ENCODE data around the gene DSCAML1.
A peak's percentile ranks its signal among the peaks of the same experiment; 100 is the strongest.

Gene DSCAML1

DNA sequence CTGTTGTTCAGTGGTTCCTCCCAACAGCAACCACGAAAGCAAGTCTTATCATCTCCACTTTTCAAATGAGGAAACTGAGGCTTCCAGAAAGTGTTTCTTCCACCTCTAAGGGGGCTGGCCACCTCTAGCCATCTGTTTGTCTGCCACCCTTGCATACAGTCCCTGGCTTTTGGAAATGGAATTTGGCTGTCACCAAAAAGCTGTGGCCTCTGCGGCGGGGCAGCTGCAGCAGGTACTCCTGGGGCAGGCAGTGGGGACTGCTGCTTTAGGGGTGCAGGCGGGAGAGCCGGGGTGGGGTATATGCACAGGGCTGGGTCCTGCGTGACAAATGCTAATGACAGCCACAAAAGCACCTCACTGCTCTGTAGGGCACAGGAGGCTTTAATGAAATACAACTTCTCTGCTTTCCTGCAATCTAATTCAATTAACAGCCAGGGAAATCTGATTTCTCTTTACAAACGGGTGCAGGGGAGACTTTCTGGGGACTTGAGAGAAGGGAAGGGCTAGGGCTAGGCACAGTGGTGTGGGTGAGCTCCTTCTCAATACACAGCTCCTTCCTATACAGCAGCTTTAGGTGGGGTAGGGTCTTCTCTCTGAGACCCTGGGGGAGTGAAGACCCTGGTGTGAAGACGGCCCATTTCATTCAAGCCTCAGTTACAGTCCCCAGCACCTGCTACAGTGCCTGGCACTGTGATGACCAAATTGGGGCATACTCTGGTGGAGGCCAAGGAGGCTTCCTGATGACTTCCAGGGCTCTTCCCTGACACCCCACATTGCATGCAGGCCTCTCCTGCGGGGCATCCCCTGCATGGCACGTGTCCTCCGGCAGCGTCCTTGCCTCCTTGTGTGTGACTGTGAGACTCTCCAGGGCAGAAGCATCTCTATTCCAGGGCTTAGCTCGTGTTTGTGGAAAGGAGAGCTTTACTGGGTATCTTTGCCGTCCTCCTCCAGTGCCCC is 307.7 kb downstream of the DSCAML1 start:
- TF ChIP-seq, protein P1, sequence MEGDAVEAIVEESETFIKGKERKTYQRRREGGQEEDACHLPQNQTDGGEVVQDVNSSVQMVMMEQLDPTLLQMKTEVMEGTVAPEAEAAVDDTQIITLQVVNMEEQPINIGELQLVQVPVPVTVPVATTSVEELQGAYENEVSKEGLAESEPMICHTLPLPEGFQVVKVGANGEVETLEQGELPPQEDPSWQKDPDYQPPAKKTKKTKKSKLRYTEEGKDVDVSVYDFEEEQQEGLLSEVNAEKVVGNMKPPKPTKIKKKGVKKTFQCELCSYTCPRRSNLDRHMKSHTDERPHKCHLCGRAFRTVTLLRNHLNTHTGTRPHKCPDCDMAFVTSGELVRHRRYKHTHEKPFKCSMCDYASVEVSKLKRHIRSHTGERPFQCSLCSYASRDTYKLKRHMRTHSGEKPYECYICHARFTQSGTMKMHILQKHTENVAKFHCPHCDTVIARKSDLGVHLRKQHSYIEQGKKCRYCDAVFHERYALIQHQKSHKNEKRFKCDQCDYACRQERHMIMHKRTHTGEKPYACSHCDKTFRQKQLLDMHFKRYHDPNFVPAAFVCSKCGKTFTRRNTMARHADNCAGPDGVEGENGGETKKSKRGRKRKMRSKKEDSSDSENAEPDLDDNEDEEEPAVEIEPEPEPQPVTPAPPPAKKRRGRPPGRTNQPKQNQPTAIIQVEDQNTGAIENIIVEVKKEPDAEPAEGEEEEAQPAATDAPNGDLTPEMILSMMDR (IDR thresholded peaks at IDR 0.05; ENCODE audit: insufficient read depth, low read depth, low read length, missing control alignments): no peak
- no peak for DNase-seq (ENCODE audit: low read depth)
- no peak overlapping the region for H3K4me3 ChIP-seq (ENCODE audit: low read depth, low read length)

DNA sequence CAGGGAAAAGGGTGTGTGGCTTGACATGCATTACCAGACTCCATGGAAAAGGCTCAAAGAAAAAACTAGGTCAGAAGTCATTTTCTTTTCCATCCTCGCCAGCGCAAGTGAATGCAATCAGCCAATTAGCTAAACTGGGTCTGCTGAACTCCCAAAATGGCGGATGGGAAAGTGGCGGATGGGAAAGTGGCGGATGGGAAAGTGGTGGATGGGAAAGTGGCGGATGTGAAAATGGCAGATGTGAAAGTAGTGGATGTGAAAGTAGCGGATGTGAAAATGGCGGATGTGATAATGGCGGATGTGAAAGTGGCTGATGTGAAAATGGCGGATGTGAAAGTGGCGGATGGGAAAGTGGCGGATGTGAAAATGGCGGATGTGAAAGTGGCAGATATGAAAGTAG is 311.0 kb downstream of the DSCAML1 start:
- TF ChIP-seq, protein P1 (IDR thresholded peaks at IDR 0.05; ENCODE audit: insufficient read depth, low read depth, low read length, missing control alignments): no peak
- no peak overlapping the region for H3K4me3 ChIP-seq (ENCODE audit: low read depth, low read length)
- no peak for DNase-seq (ENCODE audit: low read depth)

DNA sequence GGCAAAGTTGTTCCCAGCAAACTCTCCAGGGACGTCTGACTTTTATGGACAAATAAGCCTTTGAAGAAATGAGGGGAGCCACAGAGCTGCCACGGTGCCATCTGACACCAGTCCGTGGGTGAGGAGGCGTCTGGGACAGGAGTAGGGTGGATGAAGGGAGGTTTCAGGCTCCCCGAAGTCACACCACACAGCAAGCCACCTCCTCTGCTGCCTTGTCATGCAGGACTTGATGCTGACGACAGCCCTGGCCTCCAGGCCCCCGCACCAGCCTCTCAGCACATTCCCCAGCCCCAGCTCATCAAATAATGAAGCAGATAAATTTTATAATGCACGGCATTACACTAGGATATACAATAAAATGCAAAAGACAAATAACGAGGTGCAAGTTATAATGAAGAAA is 312.9 kb downstream of the DSCAML1 start:
- TF ChIP-seq, protein P1 (IDR thresholded peaks at IDR 0.05; ENCODE audit: insufficient read depth, low read depth, low read length, missing control alignments): no peak
- H3K4me3 ChIP-seq (ENCODE audit: low read depth, low read length): no peak overlapping the region
- no peak for DNase-seq (ENCODE audit: low read depth)

DNA sequence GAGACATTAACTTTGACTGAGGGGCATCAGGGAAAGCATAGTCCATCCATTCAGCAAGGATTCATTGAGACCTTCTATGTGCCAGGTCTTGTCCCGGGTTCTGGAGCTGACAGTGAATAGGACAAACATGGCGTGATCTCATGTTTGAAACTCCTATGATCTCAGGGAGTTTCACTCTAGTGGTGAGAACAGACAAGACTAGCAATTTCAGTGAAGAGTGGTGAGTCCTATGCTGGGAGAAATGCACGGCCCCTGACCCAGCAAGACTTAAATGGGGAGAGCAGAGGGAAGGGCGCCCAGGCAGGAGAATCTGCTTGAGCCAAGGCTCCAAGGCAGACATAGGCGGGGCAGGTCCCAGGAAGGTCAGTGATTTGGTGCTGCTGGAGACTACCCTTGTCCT is 313.6 kb downstream of the DSCAML1 start:
- TF ChIP-seq, protein P1 (IDR thresholded peaks at IDR 0.05; ENCODE audit: insufficient read depth, low read depth, low read length, missing control alignments): no peak
- no peak overlapping the region for H3K4me3 ChIP-seq (ENCODE audit: low read depth, low read length)
- DNase-seq (ENCODE audit: low read depth): peak; percentile 11

DNA sequence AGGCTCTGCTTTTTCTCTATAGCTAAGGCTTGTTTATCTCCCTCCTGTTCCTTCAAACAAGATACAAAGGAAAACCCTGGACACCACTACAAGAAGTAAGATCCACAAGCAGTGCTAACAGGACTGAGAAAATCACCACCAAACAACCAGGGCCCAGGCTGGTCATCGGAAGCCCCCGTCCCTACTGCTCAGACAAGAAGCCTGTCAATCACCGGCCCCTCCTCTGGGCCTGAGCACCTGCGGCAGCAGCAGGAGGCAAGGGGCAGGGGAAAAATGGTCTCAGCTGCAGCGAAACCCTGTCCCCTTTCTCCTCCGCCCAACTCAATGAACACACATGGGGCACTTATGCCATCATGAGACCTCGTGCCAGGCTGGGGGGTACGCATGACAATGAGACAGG is 314.1 kb downstream of the DSCAML1 start:
- no peak for DNase-seq (ENCODE audit: low read depth)
- TF ChIP-seq, protein P1 (IDR thresholded peaks at IDR 0.05; ENCODE audit: insufficient read depth, low read depth, low read length, missing control alignments): no peak
- H3K4me3 ChIP-seq (ENCODE audit: low read depth, low read length): no peak overlapping the region

DNA sequence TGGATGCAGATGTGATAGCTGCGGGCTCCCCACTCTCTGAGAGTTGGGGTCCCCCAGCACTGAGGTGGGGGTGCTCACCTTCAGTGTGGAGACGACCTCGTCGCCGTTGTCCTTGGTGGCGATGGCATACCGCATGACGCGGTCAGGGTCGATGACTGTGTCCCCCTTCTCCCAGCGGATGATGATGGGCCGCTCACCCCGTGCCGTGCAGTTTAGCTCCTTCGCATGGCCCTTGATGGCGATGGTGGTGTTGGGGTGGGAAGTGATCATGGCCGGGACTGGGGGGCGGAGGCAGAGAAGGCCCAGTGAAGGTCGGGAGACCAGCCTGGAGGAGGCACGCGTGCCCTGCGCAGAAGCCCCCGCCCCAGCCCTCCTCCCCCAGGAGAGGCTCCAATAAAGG is 315.1 kb downstream of the DSCAML1 start:
- DNase-seq (ENCODE audit: low read depth): no peak
- H3K4me3 ChIP-seq (ENCODE audit: low read depth, low read length): no peak overlapping the region
- TF ChIP-seq, protein P1 (IDR thresholded peaks at IDR 0.05; ENCODE audit: insufficient read depth, low read depth, low read length, missing control alignments): no peak

Measured in GM12865 (cell line).